GM19193 (cell line): ENCODE measurements around the gene PRAME.

Experiments used
- POLR2A ChIP-seq: IDR thresholded peaks from 4 replicates; pipeline ENCODE4 v1.6.1; 2011; ENCODE audit not compliant: insufficient read depth, insufficient read length; ENCODE audit errors: extremely low read depth

PRAME gene

GRCh38 chr22:22558972-22559603, at the start of gene PRAME:
Gene PRAME (minus strand): TSS chr22:22559265. CDS start chr22:22556832, 2,433 bp downstream.
- no peak for TF ChIP-seq POLR2A

GRCh38 chr22:22605074-22605404, 46.0 kb upstream of the PRAME start:
- no peak for TF ChIP-seq POLR2A

- no peak for TF ChIP-seq POLR2A
These were observed 45.4 kb upstream of the PRAME start for GRCh38 chr22:22604326-22605073.

GRCh38 chr22:22603470-22603947, 44.4 kb upstream of the PRAME start:
- TF ChIP-seq POLR2A: no peak

GRCh38 chr22:22600531-22601261, 41.6 kb upstream of the PRAME start:
- TF ChIP-seq POLR2A: no peak

- no peak for TF ChIP-seq POLR2A
These were observed 40.2 kb upstream of the PRAME start for GRCh38 chr22:22599248-22599647.

GRCh38 chr22:22598144-22598543, 39.1 kb upstream of the PRAME start:
- no peak for TF ChIP-seq POLR2A

- TF ChIP-seq POLR2A: no peak
These were observed 36.2 kb upstream of the PRAME start for GRCh38 chr22:22595001-22595835.

- no peak for TF ChIP-seq POLR2A
These were observed 35.0 kb upstream of the PRAME start for GRCh38 chr22:22593964-22594656.

GRCh38 chr22:22593250-22593649, 34.2 kb upstream of the PRAME start:
- TF ChIP-seq POLR2A: no peak

GRCh38 chr22:22591348-22592299, 32.6 kb upstream of the PRAME start:
- no peak for TF ChIP-seq POLR2A

- TF ChIP-seq POLR2A: no peak
These were observed 31.2 kb upstream of the PRAME start for GRCh38 chr22:22590136-22590891.

- no peak for TF ChIP-seq POLR2A
These were observed 29.6 kb upstream of the PRAME start for GRCh38 chr22:22588485-22589164.
